Neuron (in vitro differentiated cells): ENCODE results near the gene ACAA1.
A peak's percentile ranks its signal among the peaks of the same experiment; 100 is the strongest.
"Not testable (repeated sequence)": the region's sequence is repeated elsewhere in the genome, so short reads cannot be mapped to it uniquely, and the experiment has no call there.

ENCODE experiments used
- H2AFZ ChIP-seq: one replicate; pipeline ENCODE4 v1.6.1; 2013; ENCODE audit warnings: low read depth, mild to moderate bottlenecking, inconsistent platforms, low read length, moderate library complexity
- H3K27me3 ChIP-seq: one replicate; pipeline ENCODE4 v1.6.1; 2013; ENCODE audit warnings: low read length; ENCODE audit not compliant: insufficient read depth
- H3K36me3 ChIP-seq: one replicate; pipeline ENCODE4 v1.6.1; 2013; ENCODE audit warnings: low read length; ENCODE audit not compliant: insufficient read depth
- H3K4me1 ChIP-seq: one replicate; pipeline ENCODE4 v1.6.1; 2013; ENCODE audit warnings: low read length; ENCODE audit not compliant: insufficient read depth
- H3K4me3 ChIP-seq: 2 replicates; pipeline ENCODE4 v1.5.1; 2013; ENCODE audit warnings: mild to moderate bottlenecking, low read length, moderate library complexity
- H3K9me3 ChIP-seq: one replicate; pipeline ENCODE4 v1.6.1; 2013; ENCODE audit warnings: low read length

ACAA1 gene

DNA sequence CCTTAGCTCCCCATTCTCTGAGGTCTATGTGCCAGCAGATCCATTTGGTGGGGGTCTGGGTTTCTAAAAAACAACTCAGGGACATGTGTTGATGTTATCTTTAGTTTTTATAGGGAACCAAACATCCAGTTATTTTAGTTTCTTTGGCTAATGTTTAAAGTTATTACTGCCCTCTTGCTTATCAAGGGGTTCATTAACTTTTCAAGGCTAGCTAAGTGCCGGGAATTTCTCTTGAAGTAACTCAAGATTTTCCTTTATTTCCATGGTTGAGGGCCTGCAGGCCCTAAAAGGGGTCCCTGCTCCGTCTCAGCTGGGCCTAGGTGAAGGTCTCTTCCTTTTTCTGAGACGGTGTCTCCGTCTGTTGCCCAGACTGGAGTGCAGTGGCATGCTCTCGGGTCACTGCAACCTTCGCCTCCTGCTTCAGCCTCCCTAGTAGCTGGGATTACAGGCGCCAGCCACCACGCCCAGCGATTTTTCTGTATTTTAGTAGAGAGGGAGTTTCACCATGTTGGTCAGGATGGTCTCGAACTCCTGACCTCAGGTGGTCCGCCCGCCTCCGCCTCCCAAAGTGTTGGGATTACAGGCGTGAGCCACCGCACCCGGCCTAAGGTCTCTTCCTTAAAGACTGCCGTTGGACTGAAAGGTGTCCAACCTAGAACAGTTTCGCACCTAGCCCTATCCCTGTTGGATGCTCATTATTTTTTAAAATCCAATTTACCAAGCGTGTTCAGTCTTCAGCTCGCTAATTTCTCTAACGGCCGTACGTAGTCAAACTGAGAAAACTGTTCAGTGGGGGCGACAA, 27.1 kb upstream of the ACAA1 start:
- H3K36me3 ChIP-seq: no peaks in the 10 kb centered on the region
- H2AFZ ChIP-seq: peak overlapping the region; percentile 82
- no peaks in the 10 kb centered on the region for H3K4me1 ChIP-seq
- H3K9me3 ChIP-seq: no peaks in the 10 kb centered on the region
- H3K4me3 ChIP-seq: peak overlapping the region; percentile 54
- no peaks in the 10 kb centered on the region for H3K27me3 ChIP-seq

DNA sequence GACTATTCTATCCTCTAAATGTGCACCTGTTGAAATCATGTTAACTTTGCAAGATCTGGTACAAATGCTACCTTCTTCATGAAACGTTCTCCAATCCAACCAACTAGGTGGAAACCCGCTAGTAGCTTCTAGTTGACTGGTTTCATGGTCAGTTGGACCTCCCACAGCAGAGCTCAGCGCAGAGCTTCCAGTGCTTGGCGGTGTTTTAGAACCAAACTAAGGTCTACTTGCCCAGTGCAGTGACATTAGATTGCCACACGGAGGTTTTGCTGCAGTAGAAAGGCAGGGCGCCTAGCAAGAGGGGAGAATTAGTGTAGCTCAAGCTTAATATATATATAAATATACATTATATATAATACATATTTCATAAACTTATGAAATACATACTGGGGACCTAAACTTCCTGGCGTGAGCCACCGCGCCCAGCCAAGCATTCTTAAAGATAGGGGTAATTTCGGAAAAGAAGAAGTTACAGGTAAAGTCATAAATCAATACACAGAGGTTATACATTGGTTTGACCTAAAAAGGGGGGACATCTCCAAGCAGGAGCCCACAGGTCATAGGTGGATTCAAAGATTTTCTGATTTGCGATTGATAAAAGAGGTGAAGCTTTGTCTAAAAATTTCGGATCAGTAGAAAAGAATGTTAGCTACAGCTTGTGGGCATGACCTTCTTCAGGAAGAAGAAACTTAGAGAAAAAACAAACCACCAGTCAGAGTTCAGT, 26.4 kb upstream of the ACAA1 start:
- H3K9me3 ChIP-seq: no peaks in the 10 kb centered on the region
- H3K36me3 ChIP-seq: no peaks in the 10 kb centered on the region

DNA sequence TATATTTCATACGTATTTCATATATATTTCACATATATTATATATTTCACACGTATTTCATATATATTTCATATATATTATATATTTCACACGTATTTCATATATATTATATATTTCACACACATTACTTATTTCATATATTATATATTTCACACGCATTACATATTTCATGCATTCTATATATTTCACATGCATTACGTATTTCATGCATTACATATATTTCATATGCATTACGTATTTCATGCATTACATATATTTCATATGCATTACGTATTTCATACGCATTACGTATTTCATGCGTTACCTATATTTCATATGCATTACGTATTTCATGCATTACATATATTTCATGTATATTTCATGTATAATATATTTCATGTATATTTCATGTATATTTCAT, 23.8 kb upstream of the ACAA1 start:
- not testable (repeated sequence) for H3K36me3 ChIP-seq, H2AFZ ChIP-seq, H3K27me3 ChIP-seq, H3K9me3 ChIP-seq, H3K4me1 ChIP-seq, H3K4me3 ChIP-seq

More for the DNA sequence above, 26.4 kb upstream of the ACAA1 start:
- H3K4me3 ChIP-seq: no peak overlapping the region
- no peaks in the 10 kb centered on the region for H3K27me3 ChIP-seq
- no peak overlapping the region for H2AFZ ChIP-seq
- no peaks in the 10 kb centered on the region for H3K4me1 ChIP-seq

DNA sequence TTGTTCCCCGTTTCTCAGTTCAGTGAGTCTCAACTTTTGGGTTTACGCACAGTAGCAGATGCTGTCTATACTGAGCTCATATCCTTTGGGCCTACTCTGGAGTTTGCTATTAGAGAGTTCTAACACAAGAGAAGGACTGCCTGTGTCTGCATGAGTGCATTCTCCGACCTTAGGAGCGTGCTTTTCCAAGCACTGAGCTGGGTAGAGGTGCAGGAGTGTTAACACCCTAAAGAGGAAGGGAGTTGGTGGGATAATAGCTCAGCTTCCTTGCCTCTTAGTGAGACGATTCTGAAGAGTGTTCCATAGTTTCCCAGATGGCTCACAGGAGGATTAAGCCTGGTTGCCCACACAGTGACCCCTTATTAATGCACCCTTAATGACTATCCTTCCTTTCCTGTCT, 21.5 kb upstream of the ACAA1 start:
- Histone ChIP-seq H3K9me3 (no peaks in the 10 kb centered on the region), H3K27me3 (no peaks in the 10 kb centered on the region), H2AFZ (no peak overlapping the region), H3K36me3 (no peaks in the 10 kb centered on the region), H3K4me3 (no peak overlapping the region), H3K4me1 (no peaks in the 10 kb centered on the region)

DNA sequence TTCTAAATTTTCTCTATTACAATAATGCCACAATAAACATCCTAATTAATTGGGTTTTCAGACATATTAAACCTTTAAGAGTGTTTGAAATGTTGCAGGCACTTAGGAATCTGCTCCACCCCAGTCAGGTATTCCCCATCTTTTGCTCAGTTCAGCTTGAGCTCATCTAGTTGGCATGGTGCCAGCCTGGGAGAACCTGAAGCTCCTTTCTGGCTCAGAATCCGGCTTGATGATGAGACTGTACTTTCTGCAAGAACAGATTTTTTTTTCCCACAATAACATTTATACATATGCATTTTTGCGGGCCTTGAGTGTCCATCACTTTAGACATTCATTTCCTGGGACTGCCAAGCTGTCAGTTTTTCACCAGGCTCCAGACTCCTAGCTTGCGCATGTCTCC, 20.7 kb upstream of the ACAA1 start:
- Histone ChIP-seq H3K4me3 (no peak overlapping the region), H3K9me3 (no peaks in the 10 kb centered on the region), H3K36me3 (no peaks in the 10 kb centered on the region), H2AFZ (no peak overlapping the region), H3K27me3 (no peaks in the 10 kb centered on the region), H3K4me1 (no peaks in the 10 kb centered on the region)

DNA sequence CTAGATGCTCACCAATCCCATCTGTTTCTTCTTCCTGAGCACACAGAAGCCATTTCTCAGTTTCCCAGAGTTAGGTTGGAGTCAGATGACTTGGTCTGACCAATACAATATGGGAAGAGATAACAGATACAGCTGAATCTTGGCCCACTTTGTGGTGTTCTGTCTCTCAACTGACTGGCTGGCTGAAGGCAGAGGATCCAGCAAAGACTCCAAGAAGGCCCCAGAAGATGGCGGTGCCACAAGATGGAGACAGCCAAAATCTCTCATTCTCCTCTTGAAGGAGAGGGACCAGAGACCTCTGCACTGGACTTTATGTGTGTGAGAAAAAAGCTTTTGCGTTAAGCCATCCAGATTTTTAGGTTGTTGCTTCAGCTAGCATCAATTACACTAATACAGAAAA, 20.2 kb upstream of the ACAA1 start:
- H3K4me1 ChIP-seq: no peaks in the 10 kb centered on the region
- no peaks in the 10 kb centered on the region for H3K27me3 ChIP-seq
- H3K4me3 ChIP-seq: no peak overlapping the region
- H3K36me3 ChIP-seq: no peaks in the 10 kb centered on the region
- no peak overlapping the region for H2AFZ ChIP-seq
- no peaks in the 10 kb centered on the region for H3K9me3 ChIP-seq

DNA sequence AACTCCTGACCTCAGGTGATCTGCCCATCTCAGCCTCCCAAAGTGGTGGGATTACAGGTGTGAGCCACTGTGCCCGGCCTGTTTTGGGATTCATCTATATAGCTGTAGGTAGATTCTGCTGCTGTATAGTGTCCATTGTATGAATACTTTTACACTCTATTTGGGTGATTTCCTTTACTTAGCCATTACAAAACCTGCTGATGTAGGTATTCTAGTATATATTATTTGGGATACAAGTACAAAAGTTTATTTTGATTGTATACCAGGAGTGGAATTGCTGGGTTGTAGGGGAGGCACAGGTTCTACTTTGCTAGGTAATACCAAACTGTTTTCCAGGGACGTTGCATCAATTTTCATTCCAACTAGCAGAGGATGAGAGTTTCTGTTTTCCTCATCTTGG, 18.9 kb upstream of the ACAA1 start:
- H3K36me3 ChIP-seq: no peaks in the 10 kb centered on the region

DNA sequence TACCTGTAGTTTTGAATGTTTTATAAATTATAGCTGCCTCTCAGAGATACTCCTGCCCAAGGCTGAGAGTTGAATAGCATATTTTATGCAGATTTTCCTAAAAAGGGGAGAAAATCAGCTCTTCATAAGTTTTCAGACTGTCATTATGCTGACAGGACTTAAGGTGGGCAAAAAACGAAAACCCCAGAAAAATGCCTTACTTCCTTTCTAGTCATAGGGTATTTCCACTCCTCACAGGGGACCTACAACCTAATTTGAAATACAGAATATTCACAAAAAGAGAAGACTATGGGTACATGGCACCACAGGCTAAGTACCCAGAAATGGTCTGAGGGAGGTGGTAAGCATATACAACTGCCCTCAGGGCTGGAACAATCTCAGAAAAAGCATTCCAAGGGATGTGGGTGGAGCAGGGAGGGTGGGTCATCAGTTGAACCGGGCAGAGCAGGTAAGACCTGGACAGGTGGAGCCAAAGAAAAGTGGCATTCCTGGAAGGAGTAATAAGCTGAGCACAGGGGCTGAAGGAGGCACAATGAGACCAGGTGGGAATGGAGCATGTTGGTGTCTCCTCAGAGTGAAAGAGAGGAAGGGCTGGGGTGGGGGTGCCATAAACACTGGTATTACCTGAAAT, 17.8 kb upstream of the ACAA1 start:
- Histone ChIP-seq H3K4me1 (no peaks in the 10 kb centered on the region), H2AFZ (no peak overlapping the region), H3K9me3 (no peaks in the 10 kb centered on the region), H3K36me3 (no peaks in the 10 kb centered on the region), H3K4me3 (no peak overlapping the region), H3K27me3 (no peaks in the 10 kb centered on the region)

More for the DNA sequence above, 18.9 kb upstream of the ACAA1 start:
- H3K4me1 ChIP-seq: no peaks in the 10 kb centered on the region
- H3K9me3 ChIP-seq: no peaks in the 10 kb centered on the region
- H3K4me3 ChIP-seq: no peak overlapping the region
- H2AFZ ChIP-seq: no peak overlapping the region
- H3K27me3 ChIP-seq: no peaks in the 10 kb centered on the region

DNA sequence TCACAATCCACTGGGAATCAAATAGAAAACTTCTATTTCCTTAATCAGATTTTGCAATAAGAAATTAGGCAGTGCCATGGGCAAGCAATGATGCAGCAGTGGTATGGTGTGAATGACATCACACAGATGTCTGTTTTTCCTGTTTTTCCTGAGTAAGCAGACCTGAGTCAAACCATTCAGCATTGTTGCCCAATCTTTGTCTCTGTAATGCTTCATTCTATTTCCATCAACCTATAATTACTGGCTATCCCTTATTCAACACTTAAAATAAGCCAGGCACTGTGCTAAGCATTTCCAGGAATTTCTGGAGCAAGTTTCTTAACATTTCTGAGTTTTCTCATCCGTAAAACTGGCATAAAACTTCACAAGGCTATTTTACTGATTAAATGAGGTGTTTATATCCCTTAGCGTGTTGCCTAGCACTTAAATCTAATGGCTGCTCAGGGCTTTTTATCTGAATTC, 17.1 kb upstream of the ACAA1 start:
- Histone ChIP-seq H3K36me3 (no peaks in the 10 kb centered on the region), H3K4me1 (no peaks in the 10 kb centered on the region), H2AFZ (no peak overlapping the region), H3K4me3 (no peak overlapping the region), H3K27me3 (no peaks in the 10 kb centered on the region), H3K9me3 (no peaks in the 10 kb centered on the region)

DNA sequence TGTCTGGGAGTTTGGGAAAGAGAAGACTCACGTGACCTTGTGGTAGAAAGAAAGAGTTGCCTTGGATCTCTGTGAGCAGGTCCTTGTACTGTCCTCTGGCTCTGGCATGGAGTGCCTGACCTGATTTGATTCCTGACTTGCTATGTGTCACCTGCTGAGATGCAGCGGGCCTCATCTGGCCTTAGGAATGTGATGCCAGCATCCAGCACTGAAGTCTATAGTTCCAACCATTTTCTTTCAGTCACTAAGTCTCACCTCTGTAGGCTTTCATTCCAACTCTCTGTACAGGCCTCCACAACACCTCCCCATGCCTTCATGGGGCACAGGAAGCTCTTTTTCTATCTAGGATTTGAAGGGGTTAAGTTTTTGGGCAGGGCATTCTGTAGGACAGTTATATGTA, 16.3 kb upstream of the ACAA1 start:
- H3K36me3 ChIP-seq: no peaks in the 10 kb centered on the region
- no peaks in the 10 kb centered on the region for H3K4me1 ChIP-seq
- H3K27me3 ChIP-seq: no peaks in the 10 kb centered on the region
- H3K4me3 ChIP-seq: no peak overlapping the region
- H3K9me3 ChIP-seq: no peaks in the 10 kb centered on the region
- no peak overlapping the region for H2AFZ ChIP-seq

DNA sequence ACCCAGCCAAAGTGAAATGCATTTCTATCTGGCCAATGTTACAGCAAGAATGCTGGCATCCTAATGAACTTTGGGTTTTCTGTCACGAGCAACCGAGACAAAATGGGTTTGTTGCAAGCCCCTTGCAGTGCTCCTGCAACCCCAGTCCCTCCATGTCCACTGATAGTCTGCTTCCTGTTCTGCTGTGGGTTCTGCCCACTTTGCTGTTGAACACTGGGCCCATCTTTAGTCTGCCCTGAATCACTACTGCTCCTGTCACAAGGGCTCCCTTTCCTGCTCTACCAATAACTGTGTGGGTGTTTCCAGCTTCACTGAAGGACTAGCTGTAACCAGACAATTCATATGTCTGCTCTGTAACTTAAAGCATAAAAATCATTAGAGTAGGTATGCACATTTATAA, 15.7 kb upstream of the ACAA1 start:
- no peaks in the 10 kb centered on the region for H3K9me3 ChIP-seq
- H3K36me3 ChIP-seq: no peaks in the 10 kb centered on the region
- H3K4me1 ChIP-seq: no peaks in the 10 kb centered on the region
- H2AFZ ChIP-seq: no peak overlapping the region
- H3K4me3 ChIP-seq: no peak overlapping the region
- H3K27me3 ChIP-seq: no peaks in the 10 kb centered on the region

DNA sequence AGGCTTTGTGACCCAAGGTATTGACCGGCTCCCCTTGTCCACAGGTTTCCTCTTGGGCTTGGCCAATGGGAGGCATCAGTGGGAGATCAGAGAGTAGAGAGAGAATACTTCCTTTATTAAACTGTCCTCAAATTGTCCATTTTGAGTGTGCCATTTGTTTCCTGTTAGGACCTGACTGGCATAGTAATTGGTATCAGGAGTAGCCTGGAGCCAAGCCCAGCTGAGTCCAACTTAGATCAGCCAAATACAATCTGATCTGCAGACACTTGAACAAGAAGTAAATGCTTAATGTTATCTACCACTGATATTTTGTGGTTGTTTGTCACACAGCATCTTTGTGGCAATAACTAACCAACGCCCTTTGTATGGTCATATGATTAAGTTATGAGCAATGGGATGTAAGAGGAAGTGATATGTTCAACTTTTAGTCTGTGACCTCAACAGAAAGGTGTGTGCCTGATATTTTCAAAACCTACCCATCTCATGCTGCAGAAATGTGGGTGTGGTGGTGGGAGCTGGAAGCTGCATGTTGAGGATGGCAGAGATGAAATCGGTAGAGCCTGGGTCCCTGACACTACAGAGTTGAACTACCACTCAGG, 14.8 kb upstream of the ACAA1 start:
- H3K4me1 ChIP-seq: no peaks in the 10 kb centered on the region
- no peak overlapping the region for H3K4me3 ChIP-seq
- no peaks in the 10 kb centered on the region for H3K27me3 ChIP-seq
- H3K9me3 ChIP-seq: no peaks in the 10 kb centered on the region
- no peaks in the 10 kb centered on the region for H3K36me3 ChIP-seq
- no peak overlapping the region for H2AFZ ChIP-seq
